Mesendoderm (in vitro differentiated cells): ENCODE results near the gene SDCCAG8.
A peak's percentile ranks its signal among the peaks of the same experiment; 100 is the strongest.

Source experiments
- DNase-seq: peaks from one replicate; pipeline ENCODE4 v3.0.0; 2013
- H2AK5ac ChIP-seq: 2 replicates; pipeline ENCODE4 v1.6.1; 2013; ENCODE audit warnings: low read length, inconsistent platforms
- H2BK120ac ChIP-seq: 2 replicates; pipeline ENCODE4 v1.6.1; 2013; ENCODE audit warnings: low read depth, mild to moderate bottlenecking, low read length, moderate library complexity, mixed read lengths
- H2BK15ac ChIP-seq: replicated peaks from 2 replicates; pipeline ENCODE4 v1.6.1; 2013; ENCODE audit warnings: low read depth, mild to moderate bottlenecking, moderate library complexity
- H2BK5ac ChIP-seq: 2 replicates; pipeline ENCODE4 v1.6.1; 2013; ENCODE audit warnings: low read length, inconsistent platforms
- H3K18ac ChIP-seq: 2 replicates; pipeline ENCODE4 v1.6.1; 2013; ENCODE audit warnings: mild to moderate bottlenecking, low read length, mixed read lengths
- H3K23ac ChIP-seq: one replicate; pipeline ENCODE4 v1.6.1; 2013; ENCODE audit warnings: low read length
- H3K27ac ChIP-seq: 2 replicates; pipeline ENCODE4 v1.5.1; 2013; ENCODE audit warnings: low read depth, mild to moderate bottlenecking, inconsistent platforms, low read length, moderate library complexity
- H3K27me3 ChIP-seq: 2 replicates; pipeline ENCODE4 v1.6.1; 2013; ENCODE audit warnings: low read length, control low read depth, mild to moderate bottlenecking, inconsistent platforms; ENCODE audit not compliant: insufficient read depth, poor library complexity
- H3K36me3 ChIP-seq: 2 replicates; pipeline ENCODE4 v1.6.1; 2013; ENCODE audit warnings: low read length, inconsistent platforms; ENCODE audit not compliant: control insufficient read depth, insufficient read depth
- H3K4ac ChIP-seq: one replicate; pipeline ENCODE4 v1.6.1; 2013; ENCODE audit warnings: low read depth, mild to moderate bottlenecking, low read length, moderate library complexity
- H3K4me1 ChIP-seq: 2 replicates; pipeline ENCODE4 v1.6.1; 2013; ENCODE audit warnings: low read depth, low read length, inconsistent platforms; ENCODE audit not compliant: control insufficient read depth
- H3K4me2 ChIP-seq: 2 replicates; pipeline ENCODE4 v1.6.1; 2013; ENCODE audit warnings: low read length
- H3K4me3 ChIP-seq: 2 replicates; pipeline ENCODE4 v1.5.1; 2013; ENCODE audit warnings: mild to moderate bottlenecking, low read length
- H3K56ac ChIP-seq: one replicate; pipeline ENCODE4 v1.6.1; 2013; ENCODE audit warnings: low read length
- H3K79me1 ChIP-seq: 2 replicates; pipeline ENCODE4 v1.6.1; 2013; ENCODE audit warnings: low read length, inconsistent platforms
- H3K79me2 ChIP-seq: 2 replicates; pipeline ENCODE4 v1.6.1; 2013; ENCODE audit warnings: mild to moderate bottlenecking, low read length; ENCODE audit not compliant: control insufficient read depth, insufficient read depth
- H3K9ac ChIP-seq: 2 replicates; pipeline ENCODE4 v1.6.1; 2013; ENCODE audit warnings: low read length, inconsistent platforms
- H4K5ac ChIP-seq: one replicate; pipeline ENCODE4 v1.6.1; 2013; ENCODE audit warnings: low read length
- H4K8ac ChIP-seq: one replicate; pipeline ENCODE4 v1.6.1; 2013; ENCODE audit warnings: low read depth, mild to moderate bottlenecking, control low read depth, low read length, moderate library complexity
- WGBS: extraction: QIAGEN DNeasy Blood & Tissue Kit; methylation state at CpG from one replicate; pipeline ENCODE4 v1.1.7; 2013; ENCODE audit warnings: low lambda C conversion rate, missing lambda C conversion rate; ENCODE audit not compliant: insufficient coverage; ENCODE audit errors: extremely low coverage; 5-methylcytosine and 5-hydroxymethylcytosine counted together

The SDCCAG8 gene

DNA sequence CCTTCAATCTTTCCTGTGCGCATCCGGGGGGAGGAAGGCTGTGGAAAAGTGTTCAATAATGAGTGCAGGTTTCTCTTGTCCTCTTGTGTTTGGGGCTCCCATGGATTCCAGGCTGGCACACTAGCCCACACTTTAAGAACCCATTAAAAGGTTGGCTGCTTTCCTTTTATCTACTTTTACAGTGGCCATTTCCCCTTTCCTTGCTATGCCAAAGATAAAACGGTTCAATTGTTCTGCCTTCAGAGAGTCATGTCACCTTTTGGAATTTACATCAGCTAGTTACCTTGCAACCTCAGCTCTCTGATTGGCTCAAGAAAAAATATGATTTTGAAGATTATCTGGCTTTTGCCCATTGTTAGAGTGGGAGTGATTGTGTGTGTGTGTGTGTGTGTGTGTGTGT is 182.3 kb downstream of the SDCCAG8 start:
- Histone ChIP-seq H3K18ac (no peak overlapping the region), H2BK15ac (no peak overlapping the region), H3K79me2 (no peaks in the 10 kb centered on the region), H2BK120ac (no peak overlapping the region), H3K27me3 (no peaks in the 10 kb centered on the region), H3K4ac (no peak overlapping the region), H3K56ac (no peak overlapping the region), H2AK5ac (no peak overlapping the region), H4K8ac (no peak overlapping the region), H3K27ac (no peak overlapping the region), H3K4me1 (no peaks in the 10 kb centered on the region), H3K4me2 (no peak overlapping the region), H3K36me3 (no peaks in the 10 kb centered on the region), H2BK5ac (no peak overlapping the region), H3K79me1 (no peaks in the 10 kb centered on the region), H3K23ac (no peak overlapping the region), H3K4me3 (no peak overlapping the region), H3K9ac (no peak overlapping the region), H4K5ac (no peak overlapping the region)
- WGBS, result no CpG with 5 or more reads among the region's 3 CpGs
- DNase-seq, result peak; percentile 3

- no peaks in the 10 kb centered on the region for H3K27me3 ChIP-seq
- no peak overlapping the region for H3K18ac ChIP-seq
- DNase-seq, result no peak
- H3K4ac ChIP-seq, result no peak overlapping the region
- no peak overlapping the region for H2BK120ac ChIP-seq
- H3K4me3 ChIP-seq, result no peak overlapping the region
- H2AK5ac ChIP-seq, result no peak overlapping the region
- H3K56ac ChIP-seq, result no peak overlapping the region
- H3K4me1 ChIP-seq, result no peaks in the 10 kb centered on the region
- H3K79me1 ChIP-seq, result no peaks in the 10 kb centered on the region
- H3K36me3 ChIP-seq, result no peaks in the 10 kb centered on the region
- H3K23ac ChIP-seq, result no peak overlapping the region
- WGBS, result 100% methylated on average over 1 of the region's 2 CpGs
- no peak overlapping the region for H2BK15ac ChIP-seq
- no peaks in the 10 kb centered on the region for H3K79me2 ChIP-seq
- no peak overlapping the region for H4K5ac ChIP-seq
- no peak overlapping the region for H3K4me2 ChIP-seq
- H3K9ac ChIP-seq, result no peak overlapping the region
- no peak overlapping the region for H2BK5ac ChIP-seq
- H3K27ac ChIP-seq, result no peak overlapping the region
- no peak overlapping the region for H4K8ac ChIP-seq
Observed at GRCh38 chr1:243438815-243439214, 183.0 kb downstream of the SDCCAG8 start.

GRCh38 chr1:243440406-243440805 is 184.6 kb downstream of the SDCCAG8 start:
- no peak overlapping the region for H2BK15ac ChIP-seq
- H3K27ac ChIP-seq, result no peak overlapping the region
- no peak overlapping the region for H3K4me2 ChIP-seq
- H2AK5ac ChIP-seq, result no peak overlapping the region
- no peak overlapping the region for H4K8ac ChIP-seq
- no peaks in the 10 kb centered on the region for H3K36me3 ChIP-seq
- H3K23ac ChIP-seq, result no peak overlapping the region
- H3K79me1 ChIP-seq, result no peaks in the 10 kb centered on the region
- no CpG with 5 or more reads among the region's 2 CpGs for WGBS
- no peaks in the 10 kb centered on the region for H3K79me2 ChIP-seq
- H3K4me1 ChIP-seq, result no peaks in the 10 kb centered on the region
- H3K56ac ChIP-seq, result no peak overlapping the region
- H4K5ac ChIP-seq, result no peak overlapping the region
- no peak overlapping the region for H2BK120ac ChIP-seq
- no peak overlapping the region for H3K4me3 ChIP-seq
- peak; percentile 66 for DNase-seq
- no peak overlapping the region for H2BK5ac ChIP-seq
- no peak overlapping the region for H3K18ac ChIP-seq
- H3K9ac ChIP-seq, result no peak overlapping the region
- H3K4ac ChIP-seq, result no peak overlapping the region
- H3K27me3 ChIP-seq, result no peaks in the 10 kb centered on the region

DNA sequence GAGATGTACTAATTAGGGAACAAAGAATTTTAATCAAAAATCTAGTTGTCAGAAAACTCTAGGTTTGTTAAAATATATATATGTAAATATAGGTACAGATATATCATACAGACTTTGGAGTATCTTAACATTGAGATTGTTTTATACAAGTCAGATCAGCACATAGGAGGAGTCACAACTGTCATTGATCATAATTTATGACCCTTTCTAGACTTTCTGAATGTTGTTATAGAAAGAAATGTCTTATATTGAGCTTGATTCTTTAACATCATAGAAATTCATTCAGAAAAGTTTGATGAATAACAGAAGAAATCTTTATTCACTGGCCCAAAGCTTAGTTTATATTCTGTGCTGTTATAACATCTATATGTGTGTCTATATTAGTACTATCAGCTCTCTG is 185.8 kb downstream of the SDCCAG8 start:
- no peak overlapping the region for H3K18ac ChIP-seq
- no peaks in the 10 kb centered on the region for H3K79me2 ChIP-seq
- no peak overlapping the region for H2BK5ac ChIP-seq
- no peak for DNase-seq
- H3K36me3 ChIP-seq, result no peaks in the 10 kb centered on the region
- H3K27ac ChIP-seq, result no peak overlapping the region
- H2BK15ac ChIP-seq, result no peak overlapping the region
- H2AK5ac ChIP-seq, result no peak overlapping the region
- H2BK120ac ChIP-seq, result no peak overlapping the region
- H3K4ac ChIP-seq, result no peak overlapping the region
- H4K8ac ChIP-seq, result no peak overlapping the region
- H3K4me1 ChIP-seq, result no peaks in the 10 kb centered on the region
- no peak overlapping the region for H3K4me2 ChIP-seq
- no peak overlapping the region for H4K5ac ChIP-seq
- no peak overlapping the region for H3K23ac ChIP-seq
- H3K27me3 ChIP-seq, result no peaks in the 10 kb centered on the region
- H3K56ac ChIP-seq, result no peak overlapping the region
- no peaks in the 10 kb centered on the region for H3K79me1 ChIP-seq
- H3K4me3 ChIP-seq, result no peak overlapping the region
- no peak overlapping the region for H3K9ac ChIP-seq

DNA sequence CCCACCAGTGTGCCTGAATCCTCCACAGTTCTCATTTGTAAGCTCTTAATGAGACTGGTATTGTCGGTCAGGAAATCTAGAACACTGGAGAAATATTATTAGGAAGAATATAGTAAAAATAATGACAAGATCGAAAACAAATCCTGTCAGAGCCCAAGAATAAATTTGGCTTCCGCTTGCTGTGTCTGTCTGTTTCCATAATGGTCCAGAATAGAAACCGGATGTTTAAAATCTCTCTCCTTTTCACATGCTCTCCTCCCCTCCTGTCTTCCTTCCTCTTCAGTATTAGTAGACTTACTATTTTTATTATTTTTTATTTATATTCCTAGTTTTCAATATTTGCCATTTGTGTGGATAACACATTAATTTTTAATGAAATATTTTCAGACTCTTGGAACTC is 187.7 kb downstream of the SDCCAG8 start:
- H2BK15ac ChIP-seq, result no peak overlapping the region
- no peak overlapping the region for H3K4me2 ChIP-seq

DNA sequence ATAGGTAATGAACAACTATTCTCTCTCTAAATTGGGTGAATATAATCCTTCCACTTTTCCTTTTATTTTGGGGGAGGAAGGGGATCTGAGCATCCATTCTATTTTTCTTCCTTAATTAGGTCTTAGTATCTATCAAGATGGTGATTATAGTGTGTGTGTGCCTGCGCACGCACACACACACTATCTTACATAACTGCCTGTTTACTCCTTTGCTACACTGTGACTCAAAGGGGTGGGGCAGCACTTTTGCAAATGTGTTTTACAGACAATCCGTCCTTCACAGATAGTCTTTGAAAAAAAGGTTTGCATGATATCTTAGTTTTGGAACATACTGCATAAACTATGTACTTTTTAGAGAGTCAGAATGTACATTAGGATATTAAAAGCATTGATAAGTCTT is 191.5 kb downstream of the SDCCAG8 start:
- Histone ChIP-seq H3K9ac (no peak overlapping the region), H2BK120ac (no peak overlapping the region), H3K56ac (no peak overlapping the region), H2AK5ac (no peak overlapping the region), H3K23ac (no peak overlapping the region), H4K5ac (no peak overlapping the region), H2BK15ac (no peak overlapping the region), H3K18ac (no peak overlapping the region), H3K27ac (no peak overlapping the region), H3K4me1 (no peaks in the 10 kb centered on the region), H2BK5ac (no peak overlapping the region), H3K79me2 (no peaks in the 10 kb centered on the region), H3K4ac (no peak overlapping the region), H3K4me3 (no peak overlapping the region), H3K27me3 (no peaks in the 10 kb centered on the region), H3K79me1 (no peaks in the 10 kb centered on the region), H3K36me3 (no peaks in the 10 kb centered on the region), H4K8ac (no peak overlapping the region), H3K4me2 (no peak overlapping the region)
- no peak for DNase-seq
- WGBS, result no CpG with 5 or more reads among the region's 3 CpGs

More for the DNA sequence above, 187.7 kb downstream of the SDCCAG8 start:
- no peak overlapping the region for H3K18ac ChIP-seq
- H3K27me3 ChIP-seq, result no peaks in the 10 kb centered on the region
- H2BK5ac ChIP-seq, result no peak overlapping the region
- DNase-seq, result no peak
- H3K27ac ChIP-seq, result no peak overlapping the region
- H3K56ac ChIP-seq, result no peak overlapping the region
- H4K8ac ChIP-seq, result no peak overlapping the region
- no peak overlapping the region for H3K23ac ChIP-seq
- no peak overlapping the region for H2BK120ac ChIP-seq
- H4K5ac ChIP-seq, result no peak overlapping the region
- no peaks in the 10 kb centered on the region for H3K79me1 ChIP-seq
- WGBS, result no CpG with 5 or more reads among the region's 4 CpGs
- no peaks in the 10 kb centered on the region for H3K36me3 ChIP-seq
- no peak overlapping the region for H3K4me3 ChIP-seq
- H3K9ac ChIP-seq, result no peak overlapping the region
- H3K4me1 ChIP-seq, result no peaks in the 10 kb centered on the region
- no peak overlapping the region for H2AK5ac ChIP-seq
- no peak overlapping the region for H3K4ac ChIP-seq
- H3K79me2 ChIP-seq, result no peaks in the 10 kb centered on the region
